Bronchial epithelial cell (primary cell): Measurements from ENCODE around the gene ZCCHC14. TPM values are rescaled to one million over a fixed set of nuclear protein-coding genes. Genes with fewer than 3 reads are reported as not detected.
A peak's percentile ranks its signal among the peaks of the same experiment; 100 is the strongest.
"Not testable (repeated sequence)": the region's sequence is repeated elsewhere in the genome, so short reads cannot be mapped to it uniquely, and the experiment has no call there.

Experiments
- DNase-seq: peaks from one replicate; pipeline ENCODE4 v3.0.0-alpha.2; 2010; ENCODE audit warnings: low read depth
- FAIRE-seq: peaks from 2 replicates; lab custom pipeline; 2011; peaks lifted over from hg19 to GRCh38; lab: Jason Lieb, UNC
- H3K27me3 ChIP-seq: 2 replicates; pipeline ENCODE4 v1.5.1; 2011; ENCODE audit warnings: low read length; ENCODE audit not compliant: control insufficient read depth, insufficient read depth
- H3K36me3 ChIP-seq: 2 replicates; pipeline ENCODE4 v1.5.1; 2011; ENCODE audit warnings: low read length; ENCODE audit not compliant: control insufficient read depth, insufficient read depth
- H3K4me3 ChIP-seq: 2 replicates; pipeline ENCODE4 v1.5.1; 2011; ENCODE audit warnings: mild to moderate bottlenecking, low read depth, low read length, control low read depth
- CTCF ChIP-seq: IDR thresholded peaks from 2 replicates; pipeline ENCODE4 v1.5.1; 2011; ENCODE audit warnings: mild to moderate bottlenecking, moderate library complexity, low read length, control low read depth, inconsistent platforms; ENCODE audit not compliant: insufficient read depth, severe bottlenecking
- total RNA-seq: library from RNA; depleted of rRNA; stranded (reverse); fragments of >200 nt; gene quantifications from 2 replicates; pipeline ENCODE4 v1.2.1, GENCODE V29; 2014

ZCCHC14 gene
- total RNA-seq, 1 donor from 2014 or later: 2.9 TPM

- not testable (repeated sequence) for DNase-seq, H3K27me3 ChIP-seq, H3K4me3 ChIP-seq, H3K36me3 ChIP-seq
- FAIRE-seq: peak; percentile 97
Measured at GRCh38 chr16:87518430-87519051, 25.7 kb upstream of the ZCCHC14 start.

- not testable (repeated sequence) for FAIRE-seq, H3K4me3 ChIP-seq
- peak; percentile 9 for DNase-seq
Measured at GRCh38 chr16:87517610-87518429, 25.0 kb upstream of the ZCCHC14 start.

GRCh38 chr16:87516361-87516760 is 23.5 kb upstream of the ZCCHC14 start:
- no peak for TF ChIP-seq CTCF
- H3K4me3 ChIP-seq: no peak overlapping the region
- no peaks in the 10 kb centered on the region for H3K36me3 ChIP-seq
- no peaks in the 10 kb centered on the region for H3K27me3 ChIP-seq
- DNase-seq (no peak), FAIRE-seq (no peak)

More at GRCh38 chr16:87517610-87518429, 25.0 kb upstream of the ZCCHC14 start:
- H3K27me3 ChIP-seq, H3K36me3 ChIP-seq: not testable (repeated sequence)

- no peak for TF ChIP-seq CTCF
Measured at GRCh38 chr16:87515475-87516330, 22.9 kb upstream of the ZCCHC14 start.

GRCh38 chr16:87509778-87510177 is 17.0 kb upstream of the ZCCHC14 start:
- H3K27me3 ChIP-seq, FAIRE-seq, H3K36me3 ChIP-seq, H3K4me3 ChIP-seq, DNase-seq: not testable (repeated sequence)

More at GRCh38 chr16:87515475-87516330, 22.9 kb upstream of the ZCCHC14 start:
- FAIRE-seq: no peak
- no peak for DNase-seq
- Histone ChIP-seq H3K36me3 (no peaks in the 10 kb centered on the region), H3K27me3 (no peaks in the 10 kb centered on the region), H3K4me3 (no peak overlapping the region)

- no peak for TF ChIP-seq CTCF
- Histone ChIP-seq H3K4me3 (no peak overlapping the region), H3K27me3 (no peaks in the 10 kb centered on the region), H3K36me3 (no peaks in the 10 kb centered on the region)
- DNase-seq (no peak), FAIRE-seq (no peak)
Measured at GRCh38 chr16:87507351-87508069, 14.7 kb upstream of the ZCCHC14 start.
